NCI-H510A treated with DMSO at 0.1 percent for 48 hours (cell line): ENCODE measurements around the gene ACAT2.
"Not testable (repeated sequence)": the region's sequence is repeated elsewhere in the genome, so short reads cannot be mapped to it uniquely, and the experiment has no call there.

Experiments used
- DNase-seq: peaks from one replicate; lab custom pipeline; 2025; lab: John Stamatoyannopoulos, UW

Gene ACAT2

GRCh38 chr6:159730332-159730676 is 31.5 kb upstream of the ACAT2 start:
- no peak for DNase-seq

GRCh38 chr6:159732550-159732949 is 29.3 kb upstream of the ACAT2 start:
- DNase-seq = not testable (repeated sequence)

- DNase-seq = not testable (repeated sequence)
Measured at GRCh38 chr6:159733395-159733794, 28.4 kb upstream of the ACAT2 start.

- DNase-seq = no peak
Measured at GRCh38 chr6:159736908-159737307, 24.9 kb upstream of the ACAT2 start.

- DNase-seq = no peak
Measured at GRCh38 chr6:159739341-159739740, 22.5 kb upstream of the ACAT2 start.

- DNase-seq = no peak
Measured at GRCh38 chr6:159742165-159742564, 19.7 kb upstream of the ACAT2 start.

GRCh38 chr6:159745081-159745480 is 16.8 kb upstream of the ACAT2 start:
- DNase-seq = no peak

- DNase-seq = no peak
Measured at GRCh38 chr6:159746759-159747158, 15.1 kb upstream of the ACAT2 start.

GRCh38 chr6:159748127-159748526 is 13.7 kb upstream of the ACAT2 start:
- not testable (repeated sequence) for DNase-seq

- DNase-seq = no peak
Measured at GRCh38 chr6:159751448-159751847, 10.4 kb upstream of the ACAT2 start.

GRCh38 chr6:159753081-159753872 is 8.6 kb upstream of the ACAT2 start:
- no peak for DNase-seq

- DNase-seq = no peak
Measured at GRCh38 chr6:159754401-159754800, 7.4 kb upstream of the ACAT2 start.

GRCh38 chr6:159754959-159755914 is 6.6 kb upstream of the ACAT2 start:
- DNase-seq = no peak

GRCh38 chr6:159756508-159756907 is 5.3 kb upstream of the ACAT2 start:
- peak; percentile 14 for DNase-seq

- DNase-seq = no peak
Measured at GRCh38 chr6:159758031-159759001, 3.5 kb upstream of the ACAT2 start.

- no peak for DNase-seq
Measured at GRCh38 chr6:159759645-159760044, 2.2 kb upstream of the ACAT2 start.

- DNase-seq = no peak
Measured at GRCh38 chr6:159760602-159761057, 1.2 kb upstream of the ACAT2 start.

- DNase-seq = no peak
Measured at GRCh38 chr6:159761129-159761872, 544 bp upstream of the ACAT2 start.

- no peak for DNase-seq
Measured at GRCh38 chr6:159762681-159763293, 942 bp downstream of the ACAT2 start.

GRCh38 chr6:159766906-159767305 is 5.1 kb downstream of the ACAT2 start:
- no peak for DNase-seq

GRCh38 chr6:159769470-159769869 is 7.6 kb downstream of the ACAT2 start:
- no peak for DNase-seq
